Thymus (tissue), 11 donors: ENCODE data around the gene TIA1. TPM values are rescaled to one million over a fixed set of nuclear protein-coding genes. Genes with fewer than 3 reads are reported as not detected.
"Not testable (repeated sequence)": the region's sequence is repeated elsewhere in the genome, so short reads cannot be mapped to it uniquely, and the experiment has no call there.

Experiments used
- DNase-seq, 9 donors: peaks; one replicate each; pipeline ENCODE4 v3.0.0-alpha.2; 2013; ENCODE audit warnings: low spot score in 9 of 9, low read depth in 6 of 9, missing footprints in 1 of 9
- H3K27ac ChIP-seq, 2 donors: one replicate each; pipeline ENCODE4 v1.5.1; 2013; ENCODE audit warnings: control low read depth in 1 of 2, low read depth in 1 of 2, low read length in 1 of 2, mild to moderate bottlenecking in 1 of 2, moderate library complexity in 1 of 2
- H3K27me3 ChIP-seq, 2 donors: one replicate each; pipeline ENCODE4 v1.5.1; 2013; ENCODE audit warnings: low read length in 1 of 2; ENCODE audit not compliant: control insufficient read depth in 2 of 2, insufficient read depth in 1 of 2
- H3K36me3 ChIP-seq, 2 donors: one replicate each; pipeline ENCODE4 v1.5.1; 2013; ENCODE audit warnings: low read length in 1 of 2, mild to moderate bottlenecking in 1 of 2, moderate library complexity in 1 of 2; ENCODE audit not compliant: control insufficient read depth in 2 of 2, insufficient read depth in 2 of 2
- H3K4me1 ChIP-seq, 2 donors: one replicate each; pipeline ENCODE4 v1.5.1; 2013; ENCODE audit warnings: low read length in 2 of 2; ENCODE audit not compliant: control insufficient read depth in 2 of 2, insufficient read depth in 2 of 2
- H3K4me3 ChIP-seq, 2 donors: one replicate each; pipeline ENCODE4 v1.5.1; 2013; ENCODE audit warnings: low read length in 2 of 2, control low read depth in 1 of 2, mild to moderate bottlenecking in 1 of 2
- H3K9me3 ChIP-seq, 2 donors: one replicate each; pipeline ENCODE4 v1.5.1; 2013; ENCODE audit warnings: low read length in 1 of 2, mild to moderate bottlenecking in 1 of 2; ENCODE audit not compliant: control insufficient read depth in 2 of 2, insufficient read depth in 1 of 2
- WGBS: extraction: QIAGEN DNeasy Blood & Tissue Kit; methylation state at CpG from one replicate; pipeline ENCODE4 v1.1.7; 2013; 5-methylcytosine and 5-hydroxymethylcytosine counted together
- polyA plus RNA-seq: library from polyadenylated mRNA; stranded (reverse); fragments of 200-250 nt; gene quantifications from one replicate; pipeline ENCODE4 v1.2.3, GENCODE V29; 2013
- total RNA-seq: library from RNA; stranded (reverse); fragments of 120-200 nt; gene quantifications from one replicate; pipeline ENCODE4 v1.2.4, GENCODE V29; 2013
- donor health status: healthy.

The TIA1 gene
- total and polyA plus RNA-seq, 2 donors = 186 to 197 TPM

- not testable (repeated sequence) for H3K9me3 ChIP-seq, H3K36me3 ChIP-seq, H3K4me3 ChIP-seq, H3K27me3 ChIP-seq, H3K27ac ChIP-seq, DNase-seq, H3K4me1 ChIP-seq
- 99% methylated on average over 29 of the region's 30 CpGs for WGBS
These were observed 18.5 kb upstream of the TIA1 start for GRCh38 chr2:70266925-70267324.

- H3K27me3 ChIP-seq = no peaks in the 10 kb centered on the region
- 83% methylated on average over 1 of the region's 1 CpG for WGBS
- DNase-seq = peak in 1 of 9 donors; percentile 18
- no peak overlapping the region for H3K27ac ChIP-seq
- peaks cover 9 to 29% of the 10 kb centered on the region in 2 donors for H3K4me1 ChIP-seq
- H3K9me3 ChIP-seq = no peaks in the 10 kb centered on the region
- H3K36me3 ChIP-seq = peaks cover 0 to 7% of the 10 kb centered on the region in 2 donors
- H3K4me3 ChIP-seq = no peak overlapping the region
These were observed 13.1 kb upstream of the TIA1 start for GRCh38 chr2:70261501-70261900.

GRCh38 chr2:70258532-70258875, 10.1 kb upstream of the TIA1 start:
- no peaks in the 10 kb centered on the region for H3K9me3 ChIP-seq
- peaks cover 0 to 4% of the 10 kb centered on the region in 2 donors for H3K36me3 ChIP-seq
- no peaks in the 10 kb centered on the region for H3K27me3 ChIP-seq
- H3K4me3 ChIP-seq = peak overlapping the region; percentile 62 to 73
- H3K4me1 ChIP-seq = peaks cover 9 to 21% of the 10 kb centered on the region in 2 donors
- peak overlapping the region; percentile 80 to 88 for H3K27ac ChIP-seq
- WGBS = 33% methylated on average over 12 of the region's 12 CpGs
- peak in 1 of 9 donors; percentile 15 for DNase-seq

- H3K4me3 ChIP-seq = no peak overlapping the region
- H3K27ac ChIP-seq = no peak overlapping the region
- H3K36me3 ChIP-seq = peaks cover 0 to 4% of the 10 kb centered on the region in 2 donors
- peaks cover 9 to 21% of the 10 kb centered on the region in 2 donors for H3K4me1 ChIP-seq
- no peak for DNase-seq
- no peaks in the 10 kb centered on the region for H3K9me3 ChIP-seq
- WGBS = 97% methylated on average over 8 of the region's 8 CpGs
- no peaks in the 10 kb centered on the region for H3K27me3 ChIP-seq
These were observed 7.3 kb upstream of the TIA1 start for GRCh38 chr2:70255637-70256314.

GRCh38 chr2:70250434-70250833, 2.0 kb upstream of the TIA1 start:
- Histone ChIP-seq H3K4me1 (peaks cover 0 to 14% of the 10 kb centered on the region in 2 donors), H3K27ac (no peak overlapping the region), H3K27me3 (no peaks in the 10 kb centered on the region), H3K36me3 (no peaks in the 10 kb centered on the region), H3K4me3 (no peak overlapping the region), H3K9me3 (no peaks in the 10 kb centered on the region)
- 93% methylated on average over 16 of the region's 16 CpGs for WGBS
- no peak for DNase-seq

GRCh38 chr2:70247364-70248180, 856 bp downstream of the TIA1 start:
- peak overlapping the region; percentile 90 to 93 for H3K4me3 ChIP-seq
- H3K27ac ChIP-seq = peak overlapping the region; percentile 99
- H3K9me3 ChIP-seq = no peaks in the 10 kb centered on the region
- peaks cover 4 to 17% of the 10 kb centered on the region in 2 donors for H3K4me1 ChIP-seq
- peak in 1 of 9 donors; percentile 14 for DNase-seq
- peaks cover 0 to 9% of the 10 kb centered on the region in 2 donors for H3K36me3 ChIP-seq
- under 1% methylated on average over 20 of the region's 20 CpGs for WGBS
- no peaks in the 10 kb centered on the region for H3K27me3 ChIP-seq

GRCh38 chr2:70243806-70244584, 4.4 kb downstream of the TIA1 start:
- H3K4me3 ChIP-seq = no peak overlapping the region
- H3K4me1 ChIP-seq = peaks cover 4 to 14% of the 10 kb centered on the region in 2 donors
- no peak overlapping the region for H3K27ac ChIP-seq
- no peak for DNase-seq
- 95% methylated on average over 5 of the region's 5 CpGs for WGBS
- H3K36me3 ChIP-seq = peaks cover 9 to 29% of the 10 kb centered on the region in 2 donors
- H3K27me3 ChIP-seq = no peaks in the 10 kb centered on the region
- no peaks in the 10 kb centered on the region for H3K9me3 ChIP-seq

- Histone ChIP-seq H3K27ac (no peak overlapping the region), H3K4me3 (no peak overlapping the region), H3K9me3 (no peaks in the 10 kb centered on the region), H3K4me1 (peaks cover 4 to 14% of the 10 kb centered on the region in 2 donors), H3K36me3 (peaks cover 12 to 33% of the 10 kb centered on the region in 2 donors), H3K27me3 (no peaks in the 10 kb centered on the region)
- 88% methylated on average over 4 of the region's 4 CpGs for WGBS
- DNase-seq = no peak
These were observed 5.9 kb downstream of the TIA1 start for GRCh38 chr2:70242552-70242951.
